HG03442 (cell line): ENCODE measurements around the gene PCDH19.
"Not testable (repeated sequence)": the region's sequence is repeated elsewhere in the genome, so short reads cannot be mapped to it uniquely, and the experiment has no call there.

ENCODE experiments used
- ATAC-seq: cut with Tn5 transposase; IDR thresholded peaks from one replicate; pipeline ENCODE4 v1.9.1; 2021; ENCODE audit warnings: mild to moderate bottlenecking, moderate library complexity; ENCODE audit not compliant: unreplicated experiment

The PCDH19 gene, protein sequence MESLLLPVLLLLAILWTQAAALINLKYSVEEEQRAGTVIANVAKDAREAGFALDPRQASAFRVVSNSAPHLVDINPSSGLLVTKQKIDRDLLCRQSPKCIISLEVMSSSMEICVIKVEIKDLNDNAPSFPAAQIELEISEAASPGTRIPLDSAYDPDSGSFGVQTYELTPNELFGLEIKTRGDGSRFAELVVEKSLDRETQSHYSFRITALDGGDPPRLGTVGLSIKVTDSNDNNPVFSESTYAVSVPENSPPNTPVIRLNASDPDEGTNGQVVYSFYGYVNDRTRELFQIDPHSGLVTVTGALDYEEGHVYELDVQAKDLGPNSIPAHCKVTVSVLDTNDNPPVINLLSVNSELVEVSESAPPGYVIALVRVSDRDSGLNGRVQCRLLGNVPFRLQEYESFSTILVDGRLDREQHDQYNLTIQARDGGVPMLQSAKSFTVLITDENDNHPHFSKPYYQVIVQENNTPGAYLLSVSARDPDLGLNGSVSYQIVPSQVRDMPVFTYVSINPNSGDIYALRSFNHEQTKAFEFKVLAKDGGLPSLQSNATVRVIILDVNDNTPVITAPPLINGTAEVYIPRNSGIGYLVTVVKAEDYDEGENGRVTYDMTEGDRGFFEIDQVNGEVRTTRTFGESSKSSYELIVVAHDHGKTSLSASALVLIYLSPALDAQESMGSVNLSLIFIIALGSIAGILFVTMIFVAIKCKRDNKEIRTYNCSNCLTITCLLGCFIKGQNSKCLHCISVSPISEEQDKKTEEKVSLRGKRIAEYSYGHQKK (N-terminal part only)

DNA sequence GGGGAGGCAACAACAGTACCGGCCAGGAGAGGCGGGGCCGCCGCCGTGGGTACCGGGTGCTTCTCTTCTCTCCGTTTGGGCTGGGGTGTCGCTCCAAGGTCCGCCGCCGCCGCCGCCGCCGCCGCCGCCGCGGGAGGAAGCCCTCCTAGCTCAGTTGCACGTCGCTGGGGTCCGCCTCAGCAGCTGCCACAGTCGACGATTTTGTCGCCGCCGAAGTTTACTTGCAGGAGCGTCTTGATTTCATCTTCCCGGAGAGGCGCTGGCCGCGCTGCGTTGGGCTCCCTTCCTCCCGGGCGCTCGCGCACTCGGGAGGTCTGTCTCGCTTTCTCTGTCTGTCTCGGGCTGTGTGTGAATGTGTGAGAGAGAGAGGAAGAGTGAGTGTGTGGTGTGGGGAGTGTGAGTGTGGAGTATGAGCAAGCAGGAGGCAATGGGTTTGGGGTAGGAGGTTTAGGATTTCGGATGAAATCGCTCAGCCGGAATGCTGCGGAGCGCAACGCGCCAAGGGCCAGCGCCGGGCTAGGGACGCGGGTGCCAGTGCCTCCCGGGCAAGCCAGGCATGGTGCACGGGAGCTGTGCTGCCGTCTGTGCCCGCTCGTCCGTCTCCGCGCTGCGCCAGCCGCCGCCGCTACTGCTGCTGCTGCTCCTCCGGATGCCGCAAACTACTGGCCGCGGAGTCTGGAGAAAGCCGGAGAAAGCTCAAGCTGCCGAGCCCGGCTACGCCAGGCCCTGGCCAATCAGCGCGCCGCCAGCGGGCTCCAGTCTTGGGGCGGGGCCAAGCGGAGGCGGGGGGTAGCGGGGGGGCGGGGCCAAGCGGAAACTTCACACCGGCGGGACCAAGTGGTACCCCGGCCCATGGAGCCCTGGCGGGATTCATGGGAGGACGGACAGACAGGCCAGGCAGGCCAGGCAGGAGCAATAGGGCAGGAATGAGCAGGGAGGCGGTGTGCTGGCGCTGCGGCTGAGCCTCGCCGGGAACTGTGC, at the start of gene PCDH19:
TSS of gene PCDH19 (minus strand) at position 664 of the 981 bp plus-strand sequence. CDS start 1,676 bp downstream, outside the sequence.
- ATAC-seq, result no peak

- no peak for ATAC-seq
These were observed 39.9 kb upstream of the PCDH19 start for GRCh38 chrX:100449696-100450608.

- no peak for ATAC-seq
These were observed 37.8 kb upstream of the PCDH19 start for GRCh38 chrX:100447655-100448397.

GRCh38 chrX:100445593-100445992, 35.5 kb upstream of the PCDH19 start:
- ATAC-seq, result no peak

- not testable (repeated sequence) for ATAC-seq
These were observed 31.2 kb upstream of the PCDH19 start for GRCh38 chrX:100441321-100441720.

GRCh38 chrX:100440006-100440405, 29.9 kb upstream of the PCDH19 start:
- ATAC-seq, result no peak

GRCh38 chrX:100435726-100436125, 25.7 kb upstream of the PCDH19 start:
- ATAC-seq, result no peak

- ATAC-seq, result no peak
These were observed 13.9 kb upstream of the PCDH19 start for GRCh38 chrX:100424012-100424411.

GRCh38 chrX:100418556-100418955, 8.5 kb upstream of the PCDH19 start:
- no peak for ATAC-seq

DNA sequence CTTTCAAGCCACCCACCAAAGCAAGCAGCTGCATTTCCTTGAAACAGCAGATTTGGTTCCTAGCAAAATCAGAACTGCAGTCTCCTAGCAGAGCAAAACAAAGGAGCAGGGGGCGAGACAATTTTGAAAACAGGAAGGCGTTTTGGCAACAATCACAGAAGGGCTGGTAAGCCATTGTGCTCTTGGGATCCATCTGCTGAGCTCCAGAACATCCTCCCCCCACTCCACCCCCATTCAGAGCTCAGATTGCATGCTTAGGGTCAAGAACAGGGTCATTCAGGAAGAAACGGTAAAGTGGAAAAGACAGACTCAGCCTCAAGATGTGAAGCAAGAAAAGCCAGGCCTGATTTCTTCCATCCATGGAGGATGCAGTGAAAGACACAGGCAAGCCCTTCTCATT, 7.6 kb upstream of the PCDH19 start:
- no peak for ATAC-seq

DNA sequence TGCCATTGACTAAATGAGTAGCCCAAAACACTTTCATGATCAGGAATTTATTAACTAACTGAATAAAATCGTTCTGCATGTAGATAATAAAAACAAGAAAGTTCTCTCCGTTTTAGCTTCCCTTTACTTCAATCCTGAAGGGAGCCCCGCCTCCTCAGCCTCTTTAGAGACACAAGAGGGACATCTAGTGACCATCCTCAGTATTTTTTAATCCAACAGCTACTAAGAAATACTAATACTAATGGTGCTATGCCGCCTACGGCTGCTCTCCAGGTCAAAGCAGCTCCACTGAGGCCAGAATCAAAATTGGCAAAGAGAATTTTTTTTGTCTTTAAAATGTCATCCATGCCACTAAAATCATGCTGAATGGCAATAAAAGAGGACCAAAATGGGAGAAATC, 3.2 kb upstream of the PCDH19 start:
- peak; percentile 78 for ATAC-seq

GRCh38 chrX:100411802-100412715, 2.0 kb upstream of the PCDH19 start:
- ATAC-seq, result no peak

- ATAC-seq, result no peak
These were observed 1.1 kb upstream of the PCDH19 start for GRCh38 chrX:100410901-100411801.

- ATAC-seq, result no peak
These were observed 1.1 kb downstream of the PCDH19 start for GRCh38 chrX:100408713-100409609.

DNA sequence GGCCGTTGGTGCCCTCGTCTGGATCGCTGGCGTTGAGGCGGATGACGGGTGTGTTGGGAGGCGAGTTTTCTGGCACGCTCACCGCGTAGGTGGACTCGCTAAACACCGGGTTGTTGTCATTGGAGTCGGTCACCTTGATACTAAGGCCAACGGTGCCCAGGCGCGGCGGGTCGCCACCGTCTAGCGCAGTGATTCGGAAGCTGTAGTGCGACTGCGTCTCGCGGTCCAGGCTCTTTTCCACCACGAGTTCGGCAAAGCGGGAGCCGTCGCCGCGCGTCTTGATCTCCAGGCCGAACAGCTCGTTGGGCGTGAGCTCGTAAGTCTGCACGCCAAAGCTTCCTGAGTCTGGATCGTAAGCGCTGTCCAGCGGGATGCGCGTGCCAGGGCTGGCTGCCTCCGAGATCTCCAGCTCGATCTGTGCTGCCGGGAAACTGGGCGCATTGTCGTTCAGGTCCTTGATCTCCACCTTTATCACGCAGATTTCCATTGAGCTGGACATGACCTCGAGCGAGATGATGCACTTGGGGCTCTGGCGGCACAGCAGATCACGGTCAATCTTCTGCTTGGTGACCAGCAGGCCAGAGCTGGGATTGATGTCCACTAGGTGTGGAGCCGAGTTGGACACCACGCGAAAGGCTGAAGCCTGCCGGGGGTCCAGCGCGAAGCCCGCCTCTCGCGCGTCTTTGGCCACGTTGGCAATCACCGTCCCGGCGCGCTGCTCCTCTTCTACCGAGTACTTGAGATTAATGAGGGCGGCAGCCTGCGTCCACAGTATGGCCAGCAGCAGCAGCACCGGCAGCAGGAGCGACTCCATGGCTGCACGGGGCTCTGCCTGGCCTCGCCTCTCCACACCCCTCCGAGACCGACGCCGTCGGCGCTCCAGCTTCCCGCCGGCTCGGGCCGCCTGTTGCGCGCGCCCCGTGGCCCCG, 2.0 kb downstream of the PCDH19 start:
- no peak for ATAC-seq
